ACC112 (cell line): ENCODE data around the gene CPVL.

Experiments used
- H2AFZ ChIP-seq: fragments of 200-600 bp; sonication (generic); one replicate; pipeline ENCODE4 v1.6.0; 2017; ENCODE audit warnings: antibody characterized with exemption, low read length; ENCODE audit not compliant: unreplicated experiment
- H3K27ac ChIP-seq: fragments of 200-600 bp; sonication (generic); 2 replicates; pipeline ENCODE4 v1.5.1; 2014; ENCODE audit warnings: low read depth, mild to moderate bottlenecking, antibody characterized with exemption, low read length, moderate library complexity
- H3K27me3 ChIP-seq: fragments of 200-600 bp; sonication (generic); 2 replicates; pipeline ENCODE4 v1.6.1; 2014; ENCODE audit warnings: mild to moderate bottlenecking, antibody characterized with exemption, low read length, moderate library complexity, mixed read lengths; ENCODE audit not compliant: insufficient read depth
- H3K36me3 ChIP-seq: fragments of 200-600 bp; sonication (generic); 2 replicates; pipeline ENCODE4 v1.6.1; 2016; ENCODE audit warnings: mild to moderate bottlenecking, antibody characterized with exemption, low read length, moderate library complexity, mixed read lengths; ENCODE audit not compliant: insufficient read depth
- H3K4me1 ChIP-seq: fragments of 200-600 bp; sonication (generic); one replicate; pipeline ENCODE4 v1.6.1; 2016; ENCODE audit warnings: low read length, mixed read lengths; ENCODE audit not compliant: insufficient read depth, unreplicated experiment, control insufficient read depth
- H3K4me3 ChIP-seq: fragments of 200-600 bp; sonication (generic); 2 replicates; pipeline ENCODE4 v1.5.1; 2014; ENCODE audit warnings: mild to moderate bottlenecking, low read depth, low read length
- H3K79me2 ChIP-seq: fragments of 200-600 bp; sonication (generic); one replicate; pipeline ENCODE4 v1.6.0; 2016; ENCODE audit warnings: low read length; ENCODE audit not compliant: control insufficient read depth, unreplicated experiment, insufficient read depth

CPVL gene

DNA sequence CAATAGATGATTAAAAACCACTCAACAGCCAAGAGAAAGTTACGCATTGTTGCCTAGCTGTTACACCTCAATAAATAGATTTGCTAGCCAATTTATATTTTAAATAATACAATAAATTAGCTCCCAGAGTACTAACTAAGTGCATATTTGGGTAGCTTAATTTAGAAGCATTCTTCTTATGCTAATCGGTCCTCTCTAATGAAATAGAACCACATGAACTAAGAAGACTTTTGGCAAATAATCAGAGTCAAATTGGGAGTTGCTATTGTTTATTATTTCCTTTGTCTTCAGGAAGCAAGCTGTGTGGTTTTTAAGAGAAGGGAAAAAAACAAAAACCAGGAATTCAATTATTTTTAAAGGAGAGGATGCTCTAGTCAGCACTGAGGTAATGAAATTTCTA, 139.2 kb downstream of the CPVL start:
- Histone ChIP-seq H3K27me3 (no peaks in the 10 kb centered on the region), H3K27ac (no peak overlapping the region), H2AFZ (no peak overlapping the region), H3K79me2 (no peaks in the 10 kb centered on the region), H3K4me1 (no peaks in the 10 kb centered on the region), H3K4me3 (no peak overlapping the region), H3K36me3 (no peaks in the 10 kb centered on the region)

DNA sequence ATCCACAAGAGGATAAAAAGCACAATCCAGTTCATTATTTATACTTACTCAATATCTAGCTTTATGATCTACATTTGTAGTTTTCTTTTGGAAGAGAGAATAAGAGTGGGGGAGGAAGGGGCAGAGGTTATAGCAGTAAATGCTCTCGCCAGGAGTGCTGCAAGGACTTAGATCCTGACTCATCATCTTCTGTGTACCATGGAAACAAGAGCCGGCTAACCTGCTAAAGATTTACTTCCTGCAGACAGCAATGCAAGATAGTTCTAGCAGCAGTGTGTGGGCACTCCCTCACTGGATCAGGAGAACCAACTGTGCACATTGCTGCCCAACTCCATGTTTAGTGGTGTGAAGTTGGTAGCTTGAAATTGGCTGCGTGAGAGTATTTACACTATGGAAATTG, 140.5 kb downstream of the CPVL start:
- Histone ChIP-seq H3K4me3 (no peak overlapping the region), H3K79me2 (no peaks in the 10 kb centered on the region), H3K4me1 (no peaks in the 10 kb centered on the region), H2AFZ (no peak overlapping the region), H3K36me3 (no peaks in the 10 kb centered on the region), H3K27me3 (peaks cover 3% of the 10 kb centered on the region; the same call in 1 of the 2 replicates), H3K27ac (no peak overlapping the region)

DNA sequence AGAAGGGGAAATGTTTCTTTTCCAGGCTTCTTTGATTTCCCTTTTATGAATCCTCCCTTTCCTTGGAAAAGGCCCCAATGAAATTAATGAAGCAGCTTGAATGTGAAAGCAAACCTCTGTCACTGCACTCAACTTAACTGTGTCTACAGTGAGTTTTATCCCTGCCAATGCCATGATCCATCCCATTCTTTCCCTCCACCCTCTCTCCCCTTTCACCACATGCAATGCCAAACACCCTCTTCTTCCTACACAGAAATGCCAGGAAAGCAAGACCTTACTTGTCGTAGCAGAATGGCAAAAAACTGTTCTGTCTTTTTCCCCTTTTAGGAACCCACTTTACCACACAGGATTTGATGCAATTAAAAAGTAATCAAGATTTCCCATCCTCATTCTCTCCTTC, 140.9 kb downstream of the CPVL start:
- peaks cover 3% of the 10 kb centered on the region; the same call in 1 of the 2 replicates for H3K27me3 ChIP-seq
- no peak overlapping the region for H3K27ac ChIP-seq

DNA sequence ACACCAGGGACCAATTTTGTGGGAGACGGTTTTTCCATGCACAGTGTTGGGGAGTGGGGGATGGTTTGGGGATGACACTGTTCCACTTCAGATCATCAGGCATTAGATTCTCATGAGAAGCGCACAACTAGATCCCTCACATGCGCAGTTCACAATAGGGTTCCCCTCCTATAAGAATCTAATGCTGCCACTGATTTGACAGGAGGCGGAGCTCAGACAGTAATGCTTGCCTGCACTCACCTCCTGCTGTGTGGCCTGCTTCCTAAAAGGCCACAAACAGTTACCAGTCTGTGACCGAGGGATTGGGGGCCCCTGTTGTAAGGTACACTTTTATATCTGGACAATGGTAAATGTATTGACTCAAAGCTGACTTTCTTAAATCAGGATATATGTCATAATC, 142.6 kb downstream of the CPVL start:
- Histone ChIP-seq H3K4me1 (no peaks in the 10 kb centered on the region), H3K79me2 (no peaks in the 10 kb centered on the region), H3K27ac (no peak overlapping the region), H3K36me3 (no peaks in the 10 kb centered on the region), H3K4me3 (no peak overlapping the region), H2AFZ (no peak overlapping the region), H3K27me3 (peaks cover 3% of the 10 kb centered on the region; the same call in 1 of the 2 replicates)

More for the DNA sequence above, 140.9 kb downstream of the CPVL start:
- Histone ChIP-seq H2AFZ (no peak overlapping the region), H3K4me1 (no peaks in the 10 kb centered on the region), H3K36me3 (no peaks in the 10 kb centered on the region), H3K4me3 (no peak overlapping the region), H3K79me2 (no peaks in the 10 kb centered on the region)

DNA sequence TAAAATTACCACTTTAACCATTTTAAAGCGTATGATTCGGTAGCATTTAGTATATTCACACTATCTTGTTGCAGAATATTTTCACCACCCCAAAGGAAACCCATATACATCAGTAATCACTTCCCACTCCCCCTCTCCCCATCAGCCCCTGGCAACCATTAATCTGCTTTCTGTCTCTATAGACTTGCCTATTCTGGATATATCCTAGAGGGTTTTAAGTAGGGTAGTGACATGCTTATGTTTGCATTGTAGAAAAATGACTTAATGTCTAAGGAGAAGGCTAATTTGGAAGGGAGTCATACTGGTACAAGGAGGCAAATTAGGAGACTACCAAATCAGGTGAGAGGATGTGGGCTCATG, 145.6 kb downstream of the CPVL start:
- H3K79me2 ChIP-seq: no peaks in the 10 kb centered on the region
- no peaks in the 10 kb centered on the region for H3K4me1 ChIP-seq
- no peak overlapping the region for H3K27ac ChIP-seq
- H3K27me3 ChIP-seq: peaks cover 3% of the 10 kb centered on the region; the same call in 1 of the 2 replicates
- H2AFZ ChIP-seq: no peak overlapping the region
- H3K36me3 ChIP-seq: no peaks in the 10 kb centered on the region
- no peak overlapping the region for H3K4me3 ChIP-seq

DNA sequence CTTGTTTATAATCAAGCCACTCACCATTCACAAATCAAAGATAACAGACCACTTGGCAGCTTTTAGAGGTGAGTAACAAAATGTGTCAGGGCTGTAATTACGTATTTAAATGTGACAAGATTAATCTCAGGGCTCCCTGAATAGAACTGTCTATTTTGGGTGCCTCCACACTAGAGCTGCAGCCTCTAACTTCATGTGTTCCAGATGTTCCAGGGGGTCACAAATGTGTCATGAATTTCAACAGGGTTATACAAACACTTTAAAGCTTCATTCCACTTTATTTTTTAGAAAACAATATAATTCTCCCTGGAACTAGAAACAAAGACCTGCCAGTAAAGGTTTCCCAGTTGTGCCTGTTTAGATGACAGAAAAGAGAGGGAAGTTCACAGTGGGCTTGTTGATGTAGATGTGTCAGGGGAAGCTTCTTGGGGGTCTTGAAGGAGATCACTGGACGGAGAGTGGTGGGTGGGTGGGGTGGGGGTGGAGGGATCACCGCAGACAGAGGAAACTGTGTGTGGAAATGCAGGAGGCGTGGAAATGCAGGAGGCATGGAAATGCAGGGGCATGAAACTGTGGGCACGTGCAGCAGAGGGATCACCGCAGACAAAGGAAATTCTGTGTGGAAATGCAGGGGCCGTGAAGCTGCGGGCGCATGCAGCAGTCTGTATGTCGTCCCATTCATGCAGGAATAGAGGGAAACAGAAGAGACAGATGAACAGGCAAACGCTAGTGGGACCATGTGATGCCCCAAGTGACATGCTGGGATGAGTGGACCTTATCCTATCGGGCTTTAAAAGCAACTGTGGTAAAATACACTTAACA, 146.2 kb downstream of the CPVL start:
- Histone ChIP-seq H3K36me3 (no peaks in the 10 kb centered on the region), H3K4me1 (no peaks in the 10 kb centered on the region), H3K27ac (no peak overlapping the region), H2AFZ (no peak overlapping the region), H3K4me3 (no peak overlapping the region), H3K79me2 (no peaks in the 10 kb centered on the region), H3K27me3 (peaks cover 3% of the 10 kb centered on the region; the same call in 1 of the 2 replicates)

DNA sequence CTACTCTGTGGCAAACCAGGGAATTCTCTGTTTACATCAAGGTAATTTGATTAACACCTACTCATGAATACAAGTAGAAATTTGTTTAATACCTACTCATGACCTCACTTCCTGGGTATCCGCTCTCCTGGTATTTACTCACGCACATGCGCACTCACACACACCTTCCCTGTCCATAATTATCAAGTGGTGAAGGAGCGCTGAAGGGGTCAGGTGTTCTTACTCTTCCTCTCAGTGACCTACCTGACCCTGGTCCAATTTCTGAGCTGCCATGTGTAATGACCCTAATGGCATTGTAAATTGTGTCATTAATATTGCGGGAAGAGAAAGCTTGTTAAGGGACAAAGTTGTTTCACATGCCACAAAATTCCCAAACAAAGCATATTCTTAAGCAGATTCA, 146.9 kb downstream of the CPVL start:
- H2AFZ ChIP-seq: no peak overlapping the region
- peaks cover 3% of the 10 kb centered on the region; the same call in 1 of the 2 replicates for H3K27me3 ChIP-seq

DNA sequence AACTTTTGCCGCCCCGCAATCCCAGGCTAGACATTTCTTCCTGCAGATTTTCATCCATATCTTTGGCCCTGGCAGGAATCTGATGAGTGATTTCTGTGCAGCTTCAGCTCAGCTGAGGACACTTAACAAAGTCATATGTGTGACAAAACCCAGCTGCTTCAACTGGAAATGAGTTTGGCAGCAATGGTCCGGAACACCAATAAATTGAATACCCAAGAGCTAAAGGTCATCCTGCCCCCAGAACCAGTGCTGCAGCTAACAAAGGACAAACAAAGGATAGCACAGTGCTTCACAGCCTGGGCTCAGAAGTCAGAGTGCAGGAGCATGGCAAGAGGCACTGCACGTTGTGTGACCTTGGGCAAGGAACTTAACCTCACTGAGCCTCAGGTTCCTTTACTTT, 148.2 kb downstream of the CPVL start:
- Histone ChIP-seq H3K4me1 (no peaks in the 10 kb centered on the region), H3K27ac (no peak overlapping the region), H3K27me3 (peaks cover 3% of the 10 kb centered on the region; the same call in 1 of the 2 replicates), H3K4me3 (no peak overlapping the region), H3K79me2 (no peaks in the 10 kb centered on the region), H3K36me3 (no peaks in the 10 kb centered on the region), H2AFZ (no peak overlapping the region)

More for the DNA sequence above, 146.9 kb downstream of the CPVL start:
- Histone ChIP-seq H3K36me3 (no peaks in the 10 kb centered on the region), H3K4me3 (no peak overlapping the region), H3K4me1 (no peaks in the 10 kb centered on the region), H3K27ac (no peak overlapping the region), H3K79me2 (no peaks in the 10 kb centered on the region)

DNA sequence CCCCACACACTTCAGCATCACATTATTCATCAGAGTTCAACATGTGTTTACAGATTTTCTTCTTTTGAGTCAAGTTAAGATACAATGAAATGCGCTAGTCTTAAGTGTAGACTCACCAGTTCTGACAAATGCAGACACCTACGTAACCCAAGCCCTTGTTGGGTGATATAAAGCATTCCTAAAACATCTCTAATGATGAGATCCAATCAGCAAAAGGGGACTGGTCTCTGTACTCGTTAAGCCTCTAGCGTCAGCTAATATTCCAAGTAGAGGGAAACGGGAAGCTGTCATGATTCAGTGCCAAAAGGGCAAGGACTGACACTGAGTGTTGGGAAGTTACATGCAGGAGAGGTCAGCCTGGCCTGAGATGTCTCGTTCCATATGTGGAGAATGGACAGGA, 149.5 kb downstream of the CPVL start:
- H2AFZ ChIP-seq: no peak overlapping the region
- no peak overlapping the region for H3K27ac ChIP-seq
- H3K4me3 ChIP-seq: no peak overlapping the region
- H3K79me2 ChIP-seq: no peaks in the 10 kb centered on the region
- H3K4me1 ChIP-seq: no peaks in the 10 kb centered on the region
- no peaks in the 10 kb centered on the region for H3K36me3 ChIP-seq
- peaks cover 3% of the 10 kb centered on the region; the same call in 1 of the 2 replicates for H3K27me3 ChIP-seq

DNA sequence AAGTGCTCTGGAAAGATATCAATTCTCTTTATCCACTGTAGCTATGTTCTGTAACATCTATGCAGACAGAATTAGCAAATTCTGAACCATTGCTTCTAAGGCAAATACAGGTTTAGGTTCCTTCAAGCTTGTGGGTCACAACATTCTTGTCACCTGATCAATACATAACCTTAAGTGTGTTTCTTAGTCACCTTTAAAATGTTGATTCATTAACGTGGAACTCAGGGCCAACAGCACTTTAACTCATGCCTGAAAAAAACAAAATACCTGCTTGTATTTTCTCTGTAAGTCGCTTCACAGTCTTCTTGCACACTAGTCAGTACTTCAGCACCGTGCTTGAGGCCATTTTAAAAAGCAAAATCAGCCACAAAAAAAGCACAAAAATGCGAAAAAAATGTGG, 153.0 kb downstream of the CPVL start:
- peaks cover 23% of the 10 kb centered on the region for H3K4me1 ChIP-seq
- no peaks in the 10 kb centered on the region for H3K27me3 ChIP-seq
- no peak overlapping the region for H2AFZ ChIP-seq
- no peaks in the 10 kb centered on the region for H3K79me2 ChIP-seq
- H3K27ac ChIP-seq: no peak overlapping the region
- no peaks in the 10 kb centered on the region for H3K36me3 ChIP-seq
- H3K4me3 ChIP-seq: no peak overlapping the region

DNA sequence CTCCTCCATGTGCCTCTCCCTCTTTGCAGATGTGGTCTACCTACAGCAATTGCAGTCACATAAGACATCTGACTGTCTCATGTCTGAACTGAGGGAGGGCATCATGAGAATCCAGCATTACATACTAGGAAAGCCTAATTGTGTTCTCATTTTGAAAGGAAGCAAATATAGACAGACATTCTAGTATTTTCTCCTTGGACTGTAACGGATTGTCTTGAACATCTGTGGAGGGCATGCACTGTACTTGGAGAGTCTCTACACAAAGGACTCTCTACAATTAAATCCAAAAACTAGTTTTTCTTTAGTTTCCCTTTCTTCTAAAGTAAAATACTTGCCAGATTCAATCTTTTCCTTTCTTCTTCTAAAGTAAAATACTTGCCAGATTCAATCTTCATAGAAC, 153.5 kb downstream of the CPVL start:
- Histone ChIP-seq H3K4me1 (peaks cover 29% of the 10 kb centered on the region), H3K36me3 (no peaks in the 10 kb centered on the region), H3K27ac (no peak overlapping the region), H3K4me3 (no peak overlapping the region), H3K27me3 (no peaks in the 10 kb centered on the region), H2AFZ (no peak overlapping the region), H3K79me2 (no peaks in the 10 kb centered on the region)
